OCI-LY1 (cell line): Measurements from ENCODE around the gene PRKAB1.

Experiments used
- EZH2 ChIP-seq: fragments of 200-600 bp; sonication (generic), shearing (Covaris generic); IDR thresholded peaks from 2 replicates; pipeline ENCODE4 v1.8.0; 2017; ENCODE audit warnings: borderline replicate concordance, mixed run types, mild to moderate bottlenecking, antibody characterized with exemption, low read length, moderate library complexity, mixed read lengths
- TF ChIP-seq, protein P1 (sequence below): fragments of 200-600 bp; sonication (generic), shearing (Covaris generic); IDR thresholded peaks from 2 replicates; pipeline ENCODE4 v1.5.1; 2017; ENCODE audit warnings: mild to moderate bottlenecking, antibody characterized with exemption, low read length, moderate library complexity, mixed read lengths

DNA sequence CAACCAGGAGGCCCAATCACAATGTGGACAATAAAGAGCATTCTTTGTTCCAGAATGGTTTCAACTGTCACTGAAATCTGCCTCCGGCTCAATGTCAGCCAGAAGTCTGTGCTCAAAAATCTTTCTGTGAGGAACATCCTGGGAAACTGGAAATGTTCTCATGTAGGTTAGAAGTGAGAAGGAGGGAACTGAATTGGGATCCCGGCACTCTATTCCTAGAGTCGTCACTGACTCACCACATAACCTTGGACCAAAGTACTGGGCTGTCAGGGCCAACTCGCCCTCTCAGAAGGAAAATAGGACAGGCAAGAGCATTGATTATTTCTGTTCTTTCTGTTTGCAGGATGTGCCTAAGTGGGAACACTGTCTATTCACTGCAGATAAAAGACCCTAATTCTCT is 57.6 kb downstream of the PRKAB1 start:
- TF ChIP-seq, protein P1, sequence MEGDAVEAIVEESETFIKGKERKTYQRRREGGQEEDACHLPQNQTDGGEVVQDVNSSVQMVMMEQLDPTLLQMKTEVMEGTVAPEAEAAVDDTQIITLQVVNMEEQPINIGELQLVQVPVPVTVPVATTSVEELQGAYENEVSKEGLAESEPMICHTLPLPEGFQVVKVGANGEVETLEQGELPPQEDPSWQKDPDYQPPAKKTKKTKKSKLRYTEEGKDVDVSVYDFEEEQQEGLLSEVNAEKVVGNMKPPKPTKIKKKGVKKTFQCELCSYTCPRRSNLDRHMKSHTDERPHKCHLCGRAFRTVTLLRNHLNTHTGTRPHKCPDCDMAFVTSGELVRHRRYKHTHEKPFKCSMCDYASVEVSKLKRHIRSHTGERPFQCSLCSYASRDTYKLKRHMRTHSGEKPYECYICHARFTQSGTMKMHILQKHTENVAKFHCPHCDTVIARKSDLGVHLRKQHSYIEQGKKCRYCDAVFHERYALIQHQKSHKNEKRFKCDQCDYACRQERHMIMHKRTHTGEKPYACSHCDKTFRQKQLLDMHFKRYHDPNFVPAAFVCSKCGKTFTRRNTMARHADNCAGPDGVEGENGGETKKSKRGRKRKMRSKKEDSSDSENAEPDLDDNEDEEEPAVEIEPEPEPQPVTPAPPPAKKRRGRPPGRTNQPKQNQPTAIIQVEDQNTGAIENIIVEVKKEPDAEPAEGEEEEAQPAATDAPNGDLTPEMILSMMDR, result no peak
- no peak for TF ChIP-seq EZH2
